Neural cell (in vitro differentiated cells): ENCODE results near the gene NOC2L. TPM values are rescaled to one million over a fixed set of nuclear protein-coding genes. Genes with fewer than 3 reads are reported as not detected.

Experiments used
- H2AFZ ChIP-seq: fragments of 200-600, 300-800 bp; sonication (generic), shearing (Covaris generic); 2 replicates; pipeline ENCODE4 v1.6.0; 2014; ENCODE audit warnings: low read depth, mild to moderate bottlenecking, antibody characterized with exemption, low read length, moderate library complexity
- H3F3A ChIP-seq: fragments of 200-600 bp; shearing (Covaris generic); 2 replicates; pipeline ENCODE4 v1.6.1; 2016; ENCODE audit warnings: mild to moderate bottlenecking, moderate library complexity, mixed read lengths, antibody characterized with exemption, low read length; ENCODE audit not compliant: insufficient read depth, poor library complexity, severe bottlenecking
- H3K27ac ChIP-seq: fragments of 200-600, 300-800 bp; sonication (generic), shearing (Covaris generic); 2 replicates; pipeline ENCODE4 v1.5.1; 2014; ENCODE audit warnings: mild to moderate bottlenecking, low read length, moderate library complexity
- H3K27me3 ChIP-seq: fragments of 300-800, 200-600 bp; sonication (generic), shearing (Covaris generic); 2 replicates; pipeline ENCODE4 v1.6.0; 2014; ENCODE audit warnings: mild to moderate bottlenecking, low read depth, low read length, moderate library complexity; ENCODE audit not compliant: insufficient read depth
- H3K36me3 ChIP-seq: fragments of 300-800, 200-600 bp; sonication (generic), shearing (Covaris generic); 2 replicates; pipeline ENCODE4 v1.5.1; 2014; ENCODE audit warnings: mild to moderate bottlenecking, antibody characterized with exemption, low read length, moderate library complexity; ENCODE audit not compliant: insufficient read depth
- H3K4me2 ChIP-seq: fragments of 300-800, 200-600 bp; sonication (generic), shearing (Covaris generic); 2 replicates; pipeline ENCODE4 v1.6.0; 2014; ENCODE audit warnings: mild to moderate bottlenecking, low read length
- H3K4me3 ChIP-seq: fragments of 300-800, 200-600 bp; sonication (generic), shearing (Covaris generic); 2 replicates; pipeline ENCODE4 v1.5.1; 2014; ENCODE audit warnings: mild to moderate bottlenecking, low read length, moderate library complexity
- H3K79me2 ChIP-seq: fragments of 200-600 bp; shearing (Covaris generic); replicated peaks from 2 replicates; pipeline ENCODE4 v1.6.0; 2014; ENCODE audit warnings: mild to moderate bottlenecking, low read length, moderate library complexity; ENCODE audit not compliant: insufficient read depth
- H3K9ac ChIP-seq: fragments of 300-800, 200-600 bp; sonication (generic), shearing (Covaris generic); 2 replicates; pipeline ENCODE4 v1.6.1; 2016; ENCODE audit warnings: mild to moderate bottlenecking, low read length, mixed read lengths
- H3K9me2 ChIP-seq: fragments of 200-600 bp; shearing (Covaris generic); 2 replicates; pipeline ENCODE4 v1.6.1; 2016; ENCODE audit warnings: mild to moderate bottlenecking, low read length, mixed read lengths; ENCODE audit not compliant: insufficient read depth
- H3K9me3 ChIP-seq: fragments of 200-600, 300-800 bp; sonication (generic), shearing (Covaris generic); 2 replicates; pipeline ENCODE4 v1.6.1; 2016; ENCODE audit warnings: mild to moderate bottlenecking, mixed run types, low read length, moderate library complexity, mixed read lengths
- H4K20me1 ChIP-seq: fragments of 200-600 bp; shearing (Covaris generic); 2 replicates; pipeline ENCODE4 v1.6.1; 2016; ENCODE audit warnings: mild to moderate bottlenecking, mixed run types; ENCODE audit not compliant: insufficient read depth
- EP300 ChIP-seq: fragments of 450-650 bp; conservative IDR thresholded peaks from 2 replicates; pipeline ENCODE4 v1.6.1; 2014; ENCODE audit warnings: antibody characterized with exemption, mild to moderate bottlenecking, moderate library complexity; ENCODE audit not compliant: poor library complexity, severe bottlenecking
- EZH2 ChIP-seq: fragments of 200-600, 300-800 bp; shearing (Covaris generic), sonication (generic); IDR thresholded peaks from 2 replicates; pipeline ENCODE4 v1.6.1; 2014; ENCODE audit warnings: antibody characterized with exemption, low read length, borderline replicate concordance, mild to moderate bottlenecking; ENCODE audit not compliant: insufficient read depth, poor library complexity, severe bottlenecking
- MXI1 ChIP-seq: fragments of 450-650 bp; conservative IDR thresholded peaks from 2 replicates; pipeline ENCODE4 v1.6.1; 2014; ENCODE audit warnings: antibody characterized with exemption, mild to moderate bottlenecking; ENCODE audit not compliant: poor library complexity, severe bottlenecking
- POLR2AphosphoS5 ChIP-seq: IDR thresholded peaks from 2 replicates; pipeline ENCODE4 v1.6.1; 2012
- RAD21 ChIP-seq: fragments of 450-650 bp; conservative IDR thresholded peaks from 2 replicates; pipeline ENCODE4 v1.6.1; 2014; ENCODE audit warnings: antibody characterized with exemption, mild to moderate bottlenecking, moderate library complexity
- SMC3 ChIP-seq: fragments of 450-650 bp; conservative IDR thresholded peaks from 2 replicates; pipeline ENCODE4 v1.6.1; 2014; ENCODE audit warnings: antibody characterized with exemption, mild to moderate bottlenecking, moderate library complexity; ENCODE audit not compliant: poor library complexity
- TAF1 ChIP-seq: IDR thresholded peaks from 2 replicates; pipeline ENCODE4 v1.6.1; 2012; ENCODE audit warnings: low read depth
- polyA plus RNA-seq: library from polyadenylated mRNA; depleted of rRNA; stranded (reverse); fragments of >200 nt; gene quantifications from 2 replicates; pipeline ENCODE4 v1.2.3, GENCODE V29; 2014
- TF ChIP-seq, protein P1 (sequence below): fragments of 450-650 bp; IDR thresholded peaks from 2 replicates; pipeline ENCODE4 v1.5.1; 2014; ENCODE audit warnings: antibody characterized with exemption, mild to moderate bottlenecking, moderate library complexity; ENCODE audit not compliant: poor library complexity, severe bottlenecking
- TF ChIP-seq, protein P2 (sequence below): IDR thresholded peaks from 2 replicates; pipeline ENCODE4 v1.6.1; 2012; ENCODE audit warnings: borderline replicate concordance

Gene NOC2L
- polyA plus RNA-seq, 1 donor from 2014 or later, result 77.2 TPM

DNA sequence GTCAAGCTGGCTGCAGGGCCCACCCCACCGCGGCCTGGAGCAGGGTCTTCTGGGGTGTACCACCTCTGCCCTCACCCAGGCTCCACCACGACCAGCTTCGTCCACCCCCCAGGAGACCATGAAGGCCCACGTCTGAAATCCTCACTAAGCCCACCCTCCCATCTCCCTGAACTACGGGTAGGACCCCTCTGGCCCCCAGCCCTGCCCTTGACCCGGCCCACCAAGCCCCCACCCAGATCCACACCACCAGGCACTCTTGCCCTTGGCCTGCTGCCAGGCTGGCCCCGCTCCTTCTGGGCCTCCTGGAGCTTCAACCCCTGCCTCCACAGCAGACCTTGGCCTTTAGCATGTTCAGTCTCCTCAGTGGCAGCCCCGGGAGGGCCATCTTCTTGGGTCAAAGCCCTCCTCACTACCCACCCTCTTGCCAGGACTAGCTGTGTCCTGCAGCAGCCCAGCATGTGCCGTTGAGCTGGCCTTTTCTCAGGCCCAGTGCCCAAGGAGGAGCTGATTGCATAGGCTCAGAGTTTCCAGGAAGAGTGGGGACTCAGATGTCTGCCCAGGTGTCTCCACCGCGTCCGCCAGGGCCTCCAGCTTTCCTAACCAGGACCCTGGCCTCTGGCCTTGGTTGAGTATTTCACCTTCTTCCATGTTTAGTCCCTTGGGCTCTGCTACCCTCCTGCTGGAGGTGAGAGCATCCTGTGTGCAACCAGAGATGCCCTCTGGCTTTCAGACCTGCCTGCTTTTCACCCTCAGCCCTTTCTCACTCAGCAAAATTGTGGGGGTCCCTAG is 53.1 kb downstream of the NOC2L start:
- H3K9ac ChIP-seq, result no peak overlapping the region
- H3K9me3 ChIP-seq, result no peaks in the 10 kb centered on the region
- no peaks in the 10 kb centered on the region for H3K27me3 ChIP-seq
- no peaks in the 10 kb centered on the region for H4K20me1 ChIP-seq
- no peaks in the 10 kb centered on the region for H3F3A ChIP-seq
- no peak overlapping the region for H3K27ac ChIP-seq
- H3K79me2 ChIP-seq, result no peaks in the 10 kb centered on the region
- H3K4me2 ChIP-seq, result peak overlapping the region; percentile 68
- no peaks in the 10 kb centered on the region for H3K9me2 ChIP-seq
- no peak overlapping the region for H2AFZ ChIP-seq
- no peaks in the 10 kb centered on the region for H3K36me3 ChIP-seq
- H3K4me3 ChIP-seq, result peak overlapping the region; percentile 76
- TF ChIP-seq MXI1 (no peak), SMC3 (no peak), EP300 (no peak), RAD21 (no peak), EZH2 (no peak), POLR2AphosphoS5 (no peak), TAF1 (no peak)
- TF ChIP-seq, protein P1, sequence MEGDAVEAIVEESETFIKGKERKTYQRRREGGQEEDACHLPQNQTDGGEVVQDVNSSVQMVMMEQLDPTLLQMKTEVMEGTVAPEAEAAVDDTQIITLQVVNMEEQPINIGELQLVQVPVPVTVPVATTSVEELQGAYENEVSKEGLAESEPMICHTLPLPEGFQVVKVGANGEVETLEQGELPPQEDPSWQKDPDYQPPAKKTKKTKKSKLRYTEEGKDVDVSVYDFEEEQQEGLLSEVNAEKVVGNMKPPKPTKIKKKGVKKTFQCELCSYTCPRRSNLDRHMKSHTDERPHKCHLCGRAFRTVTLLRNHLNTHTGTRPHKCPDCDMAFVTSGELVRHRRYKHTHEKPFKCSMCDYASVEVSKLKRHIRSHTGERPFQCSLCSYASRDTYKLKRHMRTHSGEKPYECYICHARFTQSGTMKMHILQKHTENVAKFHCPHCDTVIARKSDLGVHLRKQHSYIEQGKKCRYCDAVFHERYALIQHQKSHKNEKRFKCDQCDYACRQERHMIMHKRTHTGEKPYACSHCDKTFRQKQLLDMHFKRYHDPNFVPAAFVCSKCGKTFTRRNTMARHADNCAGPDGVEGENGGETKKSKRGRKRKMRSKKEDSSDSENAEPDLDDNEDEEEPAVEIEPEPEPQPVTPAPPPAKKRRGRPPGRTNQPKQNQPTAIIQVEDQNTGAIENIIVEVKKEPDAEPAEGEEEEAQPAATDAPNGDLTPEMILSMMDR, result no peak
- TF ChIP-seq, protein P2, sequence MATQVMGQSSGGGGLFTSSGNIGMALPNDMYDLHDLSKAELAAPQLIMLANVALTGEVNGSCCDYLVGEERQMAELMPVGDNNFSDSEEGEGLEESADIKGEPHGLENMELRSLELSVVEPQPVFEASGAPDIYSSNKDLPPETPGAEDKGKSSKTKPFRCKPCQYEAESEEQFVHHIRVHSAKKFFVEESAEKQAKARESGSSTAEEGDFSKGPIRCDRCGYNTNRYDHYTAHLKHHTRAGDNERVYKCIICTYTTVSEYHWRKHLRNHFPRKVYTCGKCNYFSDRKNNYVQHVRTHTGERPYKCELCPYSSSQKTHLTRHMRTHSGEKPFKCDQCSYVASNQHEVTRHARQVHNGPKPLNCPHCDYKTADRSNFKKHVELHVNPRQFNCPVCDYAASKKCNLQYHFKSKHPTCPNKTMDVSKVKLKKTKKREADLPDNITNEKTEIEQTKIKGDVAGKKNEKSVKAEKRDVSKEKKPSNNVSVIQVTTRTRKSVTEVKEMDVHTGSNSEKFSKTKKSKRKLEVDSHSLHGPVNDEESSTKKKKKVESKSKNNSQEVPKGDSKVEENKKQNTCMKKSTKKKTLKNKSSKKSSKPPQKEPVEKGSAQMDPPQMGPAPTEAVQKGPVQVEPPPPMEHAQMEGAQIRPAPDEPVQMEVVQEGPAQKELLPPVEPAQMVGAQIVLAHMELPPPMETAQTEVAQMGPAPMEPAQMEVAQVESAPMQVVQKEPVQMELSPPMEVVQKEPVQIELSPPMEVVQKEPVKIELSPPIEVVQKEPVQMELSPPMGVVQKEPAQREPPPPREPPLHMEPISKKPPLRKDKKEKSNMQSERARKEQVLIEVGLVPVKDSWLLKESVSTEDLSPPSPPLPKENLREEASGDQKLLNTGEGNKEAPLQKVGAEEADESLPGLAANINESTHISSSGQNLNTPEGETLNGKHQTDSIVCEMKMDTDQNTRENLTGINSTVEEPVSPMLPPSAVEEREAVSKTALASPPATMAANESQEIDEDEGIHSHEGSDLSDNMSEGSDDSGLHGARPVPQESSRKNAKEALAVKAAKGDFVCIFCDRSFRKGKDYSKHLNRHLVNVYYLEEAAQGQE, result no peak

DNA sequence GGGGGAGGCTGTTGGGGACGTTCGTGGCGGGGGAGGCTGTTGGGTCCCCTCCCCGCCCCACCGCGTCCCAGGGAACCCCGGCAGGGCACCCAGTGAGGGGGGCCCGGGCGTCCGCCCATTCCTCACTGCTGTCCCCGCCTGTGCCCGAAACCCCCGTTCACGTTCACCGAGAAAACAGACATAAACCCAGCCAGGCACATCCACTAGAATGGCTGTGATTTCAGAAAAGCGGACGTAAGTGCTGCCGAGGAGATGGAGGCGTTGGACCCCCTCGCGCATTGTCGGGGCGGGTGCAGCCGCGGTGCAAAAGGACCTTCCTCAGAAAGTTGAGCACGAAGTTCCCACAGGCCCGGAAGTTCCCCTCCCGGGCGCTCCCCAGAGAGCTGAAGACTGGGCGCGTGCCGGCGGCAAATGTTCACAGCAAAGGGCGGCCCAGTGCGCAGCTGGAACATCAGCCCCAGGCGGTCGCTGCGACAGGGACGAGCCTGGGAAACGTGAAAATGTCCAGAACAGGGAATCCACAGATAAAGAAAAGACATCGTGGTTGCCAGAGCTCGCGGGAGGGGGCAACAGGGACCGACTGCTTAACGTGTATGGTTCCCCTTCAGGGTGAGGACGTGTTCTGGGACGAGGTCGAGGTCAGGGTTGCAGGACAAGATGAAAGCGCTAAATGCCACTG is 53.8 kb downstream of the NOC2L start:
- Histone ChIP-seq H3K27me3 (no peaks in the 10 kb centered on the region), H3K9me2 (no peaks in the 10 kb centered on the region), H3K27ac (no peak overlapping the region), H3K36me3 (no peaks in the 10 kb centered on the region), H3K79me2 (no peaks in the 10 kb centered on the region), H3K9ac (peak overlapping the region; percentile 71), H3K9me3 (no peaks in the 10 kb centered on the region), H3K4me3 (peak overlapping the region; percentile 76), H4K20me1 (no peaks in the 10 kb centered on the region), H3F3A (no peaks in the 10 kb centered on the region), H2AFZ (peak overlapping the region; percentile 45), H3K4me2 (peak overlapping the region; percentile 68)
- TF ChIP-seq POLR2AphosphoS5 (no peak), SMC3 (no peak), EZH2 (no peak), RAD21 (no peak), MXI1 (no peak), EP300 (no peak), TAF1 (no peak)
- TF ChIP-seq, protein P1, result no peak
- TF ChIP-seq, protein P2, result no peak
